Measurements from ENCODE around the gene GPR132. TPM values are rescaled to one million over a fixed set of nuclear protein-coding genes. Genes with fewer than 3 reads are reported as not detected.

Gene GPR132
- total and polyA plus RNA-seq, 2 of the 13 experiments (the other 11 are each of a cell fraction or from before 2014, with no cell fraction given) = not detected

- no peak overlapping the region for H3K27ac ChIP-seq (ENCODE audit: extremely low read length, insufficient read depth, low read length)
- intact Hi-C loops (cut with micrococcal nuclease; ENCODE audit: unreplicated experiment) (no loop called here), in situ Hi-C loops (cut with HindIII; ENCODE audit: extremely low pct_ligation_motif_present, low pct_unique_long_range_greater_than_20kb) (no loop called here)
- no peak overlapping the region for H3K4me3 ChIP-seq (replicated peaks in 1 of 3; ENCODE audit: insufficient read depth in 1 of 3, low read depth in 2 of 3, low read length in 3 of 3)
- no peak overlapping the region for H2AFZ ChIP-seq (ENCODE audit: low read length)
- no peak for FAIRE-seq
- peaks cover 12 to 79% of the 10 kb centered on the region in 2 experiments; a peak in 4 of 5 replicates for H3K27me3 ChIP-seq (ENCODE audit: control insufficient read depth in 1 of 2, insufficient read depth in 2 of 2, low read length in 2 of 2)
- no peaks in the 10 kb centered on the region for H3K9me3 ChIP-seq (ENCODE audit: low read length)
- no peaks in the 10 kb centered on the region for H3K36me3 ChIP-seq (replicated peaks in 1 of 2; ENCODE audit: control insufficient read depth in 1 of 2, insufficient read depth in 2 of 2, low read length in 2 of 2)
- H3K4me1 ChIP-seq (ENCODE audit: insufficient read depth, low read length) = no peaks in the 10 kb centered on the region
- CTCF ChIA-PET (ENCODE audit: low intra/inter-chr PET ratio, low total read pairs) = no interaction called here
- no peak for ATAC-seq
- no peak overlapping the region for H3K4me2 ChIP-seq (ENCODE audit: low read depth, low read length)
- WGBS (ENCODE audit: low lambda C conversion rate) = 46% methylated on average over 10 of the region's 15 CpGs
- no peaks in the 10 kb centered on the region for H4K20me1 ChIP-seq (ENCODE audit: insufficient read depth, low read length)
- POLR2A ChIA-PET = no interaction called here
- no peak for DNase-seq (ENCODE audit: low spot score)
- H3K79me2 ChIP-seq (ENCODE audit: insufficient read depth, low read length) = no peaks in the 10 kb centered on the region
- BruUV-seq (replicated peaks) = no TSS peak
- H3K9ac ChIP-seq (ENCODE audit: insufficient read depth, low read depth, low read length) = no peak overlapping the region
- TF ChIP-seq BRCA1 (CRISPR knock-in tag; IDR thresholded peaks at IDR 0.05) (no peak), HNF1B (CRISPR knock-in tag; IDR thresholded peaks at IDR 0.05) (no peak), ZNF205 (CRISPR knock-in tag; IDR thresholded peaks at IDR 0.05) (no peak), ELK4 (CRISPR knock-in tag; IDR thresholded peaks at IDR 0.05; ENCODE audit: borderline replicate concordance) (no peak), RORA (CRISPR knock-in tag; IDR thresholded peaks at IDR 0.05) (no peak), ZNF780A (CRISPR knock-in tag; IDR thresholded peaks at IDR 0.05) (no peak), ZNF30 (CRISPR knock-in tag; IDR thresholded peaks at IDR 0.05) (no peak), ZMYM3 (CRISPR knock-in tag; IDR thresholded peaks at IDR 0.05) (no peak), THAP8 (CRISPR knock-in tag; IDR thresholded peaks at IDR 0.05; ENCODE audit: borderline replicate concordance) (no peak), DZIP1 (CRISPR knock-in tag; IDR thresholded peaks at IDR 0.05) (no peak), FOXA3 (CRISPR knock-in tag; IDR thresholded peaks at IDR 0.05) (no peak), POLR2A (IDR thresholded peaks at IDR 0.05; ENCODE audit: insufficient read depth in 1 of 2, low read depth in 2 of 2, low read length in 2 of 2) (no peak), NONO (IDR thresholded peaks at IDR 0.05) (no peak), NONO (CRISPR knock-in tag; conservative IDR thresholded peaks at IDR 0.05) (no peak), ETV5 (CRISPR knock-in tag; IDR thresholded peaks at IDR 0.05; ENCODE audit: borderline replicate concordance) (no peak), AFF4 (CRISPR knock-in tag; IDR thresholded peaks at IDR 0.05) (no peak)
Observed at GRCh38 chr14:105071326-105071725, 6.1 kb upstream of the GPR132 start.

All from HepG2 (cell line).